ENCODE measurements around the gene SLC9A9.

Gene SLC9A9

DNA sequence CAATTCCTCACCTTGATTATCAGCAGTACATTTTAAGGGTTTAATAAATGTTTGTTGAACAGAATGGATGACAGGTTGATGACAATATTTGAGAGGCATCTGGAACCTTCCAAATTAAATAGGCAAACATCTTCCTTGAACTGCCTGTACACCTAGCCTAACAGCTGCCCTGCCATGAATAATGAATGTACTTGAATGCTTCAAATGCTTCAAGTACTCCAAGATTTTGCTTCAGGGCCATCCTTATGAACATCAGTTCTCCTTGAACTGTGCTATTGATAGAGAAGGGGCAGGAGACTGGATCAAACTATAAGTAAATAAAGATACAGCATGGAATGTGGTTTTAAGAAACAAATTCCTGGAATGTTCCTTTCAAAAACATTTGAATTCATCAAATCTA lies 591.9 kb downstream of the SLC9A9 start:
- H3K4me3 ChIP-seq (ENCODE audit: low read depth in 1 of 2, low read length in 2 of 2) = no peak overlapping the region
- DNase-seq (no peak), ATAC-seq (ENCODE audit: insufficient read depth, low read depth) (no peak)
- TF ChIP-seq, protein P1, sequence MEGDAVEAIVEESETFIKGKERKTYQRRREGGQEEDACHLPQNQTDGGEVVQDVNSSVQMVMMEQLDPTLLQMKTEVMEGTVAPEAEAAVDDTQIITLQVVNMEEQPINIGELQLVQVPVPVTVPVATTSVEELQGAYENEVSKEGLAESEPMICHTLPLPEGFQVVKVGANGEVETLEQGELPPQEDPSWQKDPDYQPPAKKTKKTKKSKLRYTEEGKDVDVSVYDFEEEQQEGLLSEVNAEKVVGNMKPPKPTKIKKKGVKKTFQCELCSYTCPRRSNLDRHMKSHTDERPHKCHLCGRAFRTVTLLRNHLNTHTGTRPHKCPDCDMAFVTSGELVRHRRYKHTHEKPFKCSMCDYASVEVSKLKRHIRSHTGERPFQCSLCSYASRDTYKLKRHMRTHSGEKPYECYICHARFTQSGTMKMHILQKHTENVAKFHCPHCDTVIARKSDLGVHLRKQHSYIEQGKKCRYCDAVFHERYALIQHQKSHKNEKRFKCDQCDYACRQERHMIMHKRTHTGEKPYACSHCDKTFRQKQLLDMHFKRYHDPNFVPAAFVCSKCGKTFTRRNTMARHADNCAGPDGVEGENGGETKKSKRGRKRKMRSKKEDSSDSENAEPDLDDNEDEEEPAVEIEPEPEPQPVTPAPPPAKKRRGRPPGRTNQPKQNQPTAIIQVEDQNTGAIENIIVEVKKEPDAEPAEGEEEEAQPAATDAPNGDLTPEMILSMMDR (IDR thresholded peaks at IDR 0.05; ENCODE audit: borderline replicate concordance, extremely low read depth, low read length, poor library complexity, severe bottlenecking) = no peak
- no peak for TF ChIP-seq EZH2 (IDR thresholded peaks at IDR 0.05; ENCODE audit: borderline replicate concordance, low read depth, low read length, severe bottlenecking)
- no peak overlapping the region for H3K27ac ChIP-seq (ENCODE audit: low read length)
- no peak overlapping the region for H2AFZ ChIP-seq (ENCODE audit: low read depth, low read length)
- no peak overlapping the region for H3K4me2 ChIP-seq (ENCODE audit: insufficient read depth, low read length)
- no peaks in the 10 kb centered on the region for H3K27me3 ChIP-seq (ENCODE audit: insufficient read depth, low read length, poor library complexity)
- H3K36me3 ChIP-seq (ENCODE audit: insufficient read depth, low read length) = no peaks in the 10 kb centered on the region
- peaks cover 4% of the 10 kb centered on the region; the same call in 1 of the 2 replicates for H3K4me1 ChIP-seq (ENCODE audit: insufficient read depth, low read length)
- no peaks in the 10 kb centered on the region for H4K20me1 ChIP-seq (ENCODE audit: insufficient read depth, low read length)
- no peak overlapping the region for H3K9ac ChIP-seq (ENCODE audit: low read depth, low read length)
- H3K9me3 ChIP-seq (ENCODE audit: insufficient read depth, low read length, severe bottlenecking) = no peaks in the 10 kb centered on the region
- H3K79me2 ChIP-seq (ENCODE audit: insufficient read depth, low read length) = no peaks in the 10 kb centered on the region

DNA sequence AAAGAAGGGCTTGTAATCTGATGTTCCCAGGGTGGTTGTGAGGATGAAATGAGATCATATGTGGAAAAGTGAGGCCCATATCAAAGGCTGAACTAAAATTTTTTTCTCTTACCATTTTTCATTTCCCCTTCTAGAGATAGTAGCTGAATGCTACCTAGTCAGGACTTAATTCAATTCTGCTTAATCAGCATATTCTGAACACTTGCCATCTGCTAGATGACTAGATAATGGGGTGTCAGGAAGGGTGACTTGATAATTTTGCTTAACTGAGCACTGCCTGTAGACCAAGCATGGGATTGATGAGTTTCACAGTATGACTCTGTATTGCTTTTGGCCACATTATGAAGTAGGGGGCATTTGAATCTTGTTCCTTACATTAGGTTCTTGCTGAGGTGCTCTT lies 592.5 kb downstream of the SLC9A9 start:
- Histone ChIP-seq H3K9me3 (ENCODE audit: insufficient read depth, low read length, severe bottlenecking) (no peaks in the 10 kb centered on the region), H3K27me3 (ENCODE audit: insufficient read depth, low read length, poor library complexity) (no peaks in the 10 kb centered on the region), H3K79me2 (ENCODE audit: insufficient read depth, low read length) (no peaks in the 10 kb centered on the region), H3K4me1 (ENCODE audit: insufficient read depth, low read length) (peaks cover 4% of the 10 kb centered on the region; the same call in 1 of the 2 replicates), H3K27ac (ENCODE audit: low read length) (no peak overlapping the region), H3K4me2 (ENCODE audit: insufficient read depth, low read length) (no peak overlapping the region), H3K36me3 (ENCODE audit: insufficient read depth, low read length) (no peaks in the 10 kb centered on the region), H3K9ac (ENCODE audit: low read depth, low read length) (no peak overlapping the region), H4K20me1 (ENCODE audit: insufficient read depth, low read length) (no peaks in the 10 kb centered on the region), H3K4me3 (ENCODE audit: low read depth in 1 of 2, low read length in 2 of 2) (no peak overlapping the region), H2AFZ (ENCODE audit: low read depth, low read length) (no peak overlapping the region)
- DNase-seq = no peak
- ATAC-seq (ENCODE audit: insufficient read depth, low read depth) = no peak
- TF ChIP-seq, protein P1 (IDR thresholded peaks at IDR 0.05; ENCODE audit: borderline replicate concordance, extremely low read depth, low read length, poor library complexity, severe bottlenecking) = no peak
- no peak for TF ChIP-seq EZH2 (IDR thresholded peaks at IDR 0.05; ENCODE audit: borderline replicate concordance, low read depth, low read length, severe bottlenecking)

DNA sequence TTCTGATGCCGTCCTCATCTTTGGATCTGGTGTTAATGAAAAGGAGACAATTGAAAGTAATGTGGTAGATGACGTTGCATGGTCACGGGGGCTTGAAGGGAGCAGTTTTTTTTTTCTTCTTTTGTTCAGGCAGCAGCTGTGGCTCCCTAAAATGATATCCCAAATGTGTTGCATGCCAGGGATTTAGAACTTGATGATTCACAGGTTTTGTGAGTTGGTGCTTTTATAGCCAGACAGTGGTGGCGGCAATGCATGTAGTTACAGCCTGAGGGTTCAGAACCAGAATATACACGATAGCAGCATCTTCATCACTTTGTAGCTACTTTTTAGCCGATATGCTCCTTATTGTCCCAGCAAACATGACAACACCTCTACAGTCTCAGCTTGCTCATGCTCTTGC lies 595.3 kb downstream of the SLC9A9 start:
- H3K9me3 ChIP-seq (ENCODE audit: insufficient read depth, low read length, severe bottlenecking) = no peaks in the 10 kb centered on the region
- no peak overlapping the region for H2AFZ ChIP-seq (ENCODE audit: low read depth, low read length)
- ATAC-seq (ENCODE audit: insufficient read depth, low read depth) = no peak
- no peak for DNase-seq
- H3K27ac ChIP-seq (ENCODE audit: low read length) = no peak overlapping the region
- peaks cover 4% of the 10 kb centered on the region; the same call in 1 of the 2 replicates for H3K4me1 ChIP-seq (ENCODE audit: insufficient read depth, low read length)
- H3K9ac ChIP-seq (ENCODE audit: low read depth, low read length) = no peak overlapping the region
- no peak overlapping the region for H3K4me3 ChIP-seq (ENCODE audit: low read depth in 1 of 2, low read length in 2 of 2)
- no peaks in the 10 kb centered on the region for H3K36me3 ChIP-seq (ENCODE audit: insufficient read depth, low read length)
- no peak for TF ChIP-seq EZH2 (IDR thresholded peaks at IDR 0.05; ENCODE audit: borderline replicate concordance, low read depth, low read length, severe bottlenecking)
- TF ChIP-seq, protein P1 (IDR thresholded peaks at IDR 0.05; ENCODE audit: borderline replicate concordance, extremely low read depth, low read length, poor library complexity, severe bottlenecking) = no peak
- H3K4me2 ChIP-seq (ENCODE audit: insufficient read depth, low read length) = no peak overlapping the region
- H4K20me1 ChIP-seq (ENCODE audit: insufficient read depth, low read length) = no peaks in the 10 kb centered on the region
- no peaks in the 10 kb centered on the region for H3K27me3 ChIP-seq (ENCODE audit: insufficient read depth, low read length, poor library complexity)
- H3K79me2 ChIP-seq (ENCODE audit: insufficient read depth, low read length) = no peaks in the 10 kb centered on the region

DNA sequence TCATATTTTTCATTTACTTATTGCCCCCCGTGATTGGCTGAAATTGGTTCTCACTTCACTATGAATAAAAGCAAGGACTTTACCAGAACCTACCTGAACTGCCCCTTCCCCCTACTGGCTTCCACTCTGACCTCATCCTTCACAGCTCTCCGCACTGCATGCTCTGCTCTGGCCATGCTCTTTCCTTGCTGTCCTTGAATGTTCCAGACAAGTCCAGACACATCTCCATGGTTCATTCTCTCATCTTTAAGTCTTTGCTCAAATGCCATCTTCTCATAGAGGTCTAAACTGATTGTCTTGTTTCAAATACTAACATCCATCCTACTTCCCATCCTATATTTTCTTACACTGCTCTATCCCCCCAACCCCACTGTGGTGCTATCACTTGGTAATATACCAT lies 599.3 kb downstream of the SLC9A9 start:
- H3K9me3 ChIP-seq (ENCODE audit: insufficient read depth, low read length, severe bottlenecking) = no peaks in the 10 kb centered on the region
- no peaks in the 10 kb centered on the region for H4K20me1 ChIP-seq (ENCODE audit: insufficient read depth, low read length)
- ATAC-seq (ENCODE audit: insufficient read depth, low read depth) = no peak
- no peak overlapping the region for H3K27ac ChIP-seq (ENCODE audit: low read length)
- no peak for DNase-seq
- no peak overlapping the region for H3K9ac ChIP-seq (ENCODE audit: low read depth, low read length)
- no peak overlapping the region for H3K4me3 ChIP-seq (ENCODE audit: low read depth in 1 of 2, low read length in 2 of 2)
- H3K36me3 ChIP-seq (ENCODE audit: insufficient read depth, low read length) = no peaks in the 10 kb centered on the region
- TF ChIP-seq EZH2 (IDR thresholded peaks at IDR 0.05; ENCODE audit: borderline replicate concordance, low read depth, low read length, severe bottlenecking) = no peak
- TF ChIP-seq, protein P1 (IDR thresholded peaks at IDR 0.05; ENCODE audit: borderline replicate concordance, extremely low read depth, low read length, poor library complexity, severe bottlenecking) = no peak
- H3K27me3 ChIP-seq (ENCODE audit: insufficient read depth, low read length, poor library complexity) = no peaks in the 10 kb centered on the region
- H3K4me1 ChIP-seq (ENCODE audit: insufficient read depth, low read length) = peaks cover 8% of the 10 kb centered on the region
- no peaks in the 10 kb centered on the region for H3K79me2 ChIP-seq (ENCODE audit: insufficient read depth, low read length)
- H3K4me2 ChIP-seq (ENCODE audit: insufficient read depth, low read length) = no peak overlapping the region
- no peak overlapping the region for H2AFZ ChIP-seq (ENCODE audit: low read depth, low read length)

All from DND-41 (cell line).